GM12891 (cell line): ENCODE measurements around the gene TNFAIP2.
A peak's percentile ranks its signal among the peaks of the same experiment; 100 is the strongest.

ENCODE experiments used
- DNase-seq: peaks from one replicate; pipeline ENCODE4 v3.0.0; 2011; ENCODE audit warnings: low spot score; ENCODE audit not compliant: insufficient read length
- FAIRE-seq: peaks from 2 replicates; lab custom pipeline; 2011; peaks lifted over from hg19 to GRCh38; lab: Jason Lieb, UNC
- PAX5 ChIP-seq: IDR thresholded peaks from 2 replicates; pipeline ENCODE4 v1.6.1; 2011; ENCODE audit warnings: low read length, moderate library complexity, mild to moderate bottlenecking; ENCODE audit not compliant: insufficient read depth, severe bottlenecking
- POLR2A ChIP-seq: IDR thresholded peaks from 2 replicates; pipeline ENCODE4 v1.6.1; 2011; ENCODE audit warnings: low read depth, low read length, control low read depth
- POLR2AphosphoS5 ChIP-seq: IDR thresholded peaks from 2 replicates; pipeline ENCODE4 v1.6.1; 2011; ENCODE audit warnings: low read depth, low read length, control low read depth
- POU2F2 ChIP-seq: IDR thresholded peaks from 2 replicates; pipeline ENCODE4 v1.6.1; 2011; ENCODE audit warnings: low read depth, mild to moderate bottlenecking, control low read depth, low read length, moderate library complexity
- SPI1 ChIP-seq: IDR thresholded peaks from 2 replicates; pipeline ENCODE4 v1.6.1; 2011; ENCODE audit warnings: low read depth, low read length, control low read depth
- TAF1 ChIP-seq: IDR thresholded peaks from 2 replicates; pipeline ENCODE4 v1.6.1; 2011; ENCODE audit warnings: low read depth, low read length, control low read depth

TNFAIP2 gene

DNA sequence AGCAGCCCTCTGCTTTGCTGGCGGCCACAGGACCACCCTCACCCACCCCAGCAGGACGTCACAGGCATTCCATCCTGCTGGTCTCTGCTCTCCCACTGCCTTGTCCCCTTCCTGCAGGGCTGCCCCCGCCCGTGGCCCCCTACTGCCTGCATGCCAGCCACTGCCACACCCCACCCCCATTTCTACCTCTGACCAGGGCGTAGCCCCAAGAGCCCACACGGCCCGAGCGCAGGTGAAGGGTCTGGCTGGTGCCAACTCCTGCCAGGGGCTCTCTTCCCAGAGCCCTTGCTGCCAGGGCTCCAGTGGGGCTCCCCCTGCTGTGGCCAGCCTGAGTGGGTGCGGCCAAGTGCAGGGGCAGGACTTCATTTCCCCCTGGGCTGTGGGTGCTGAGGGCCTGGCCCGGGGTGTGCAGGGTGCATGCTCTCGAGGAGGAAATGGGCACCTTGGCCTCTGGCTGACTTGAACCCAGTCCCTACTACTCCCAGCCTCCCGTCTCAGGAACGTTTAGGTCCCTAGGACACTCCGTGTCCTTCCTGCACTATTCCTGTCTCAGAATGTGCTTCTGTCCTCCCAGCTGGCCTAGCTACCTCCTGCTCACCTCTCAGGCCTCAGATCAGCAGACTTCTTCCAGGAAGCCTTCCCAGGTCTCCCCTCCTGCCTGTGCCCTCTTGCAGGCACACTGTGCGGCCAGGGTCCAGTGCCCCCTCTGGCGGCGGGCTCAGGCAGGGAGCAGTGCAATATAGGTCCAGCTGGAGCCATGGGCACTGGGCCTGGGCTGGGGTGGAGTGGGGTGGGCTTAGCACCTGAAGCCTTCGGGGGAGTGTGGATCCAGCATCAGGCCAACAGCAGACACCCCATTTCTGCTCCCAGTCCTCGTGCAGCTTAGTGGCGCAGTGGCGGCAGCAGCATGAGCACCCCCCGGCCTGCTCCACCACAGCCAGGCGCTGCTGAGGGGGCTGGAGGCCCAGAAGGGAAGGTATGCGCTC lies 37.9 kb upstream of the TNFAIP2 start:
- DNase-seq = no peak
- FAIRE-seq = no peak
- TF ChIP-seq POU2F2 (no peak), POLR2AphosphoS5 (no peak), POLR2A (no peak)

DNA sequence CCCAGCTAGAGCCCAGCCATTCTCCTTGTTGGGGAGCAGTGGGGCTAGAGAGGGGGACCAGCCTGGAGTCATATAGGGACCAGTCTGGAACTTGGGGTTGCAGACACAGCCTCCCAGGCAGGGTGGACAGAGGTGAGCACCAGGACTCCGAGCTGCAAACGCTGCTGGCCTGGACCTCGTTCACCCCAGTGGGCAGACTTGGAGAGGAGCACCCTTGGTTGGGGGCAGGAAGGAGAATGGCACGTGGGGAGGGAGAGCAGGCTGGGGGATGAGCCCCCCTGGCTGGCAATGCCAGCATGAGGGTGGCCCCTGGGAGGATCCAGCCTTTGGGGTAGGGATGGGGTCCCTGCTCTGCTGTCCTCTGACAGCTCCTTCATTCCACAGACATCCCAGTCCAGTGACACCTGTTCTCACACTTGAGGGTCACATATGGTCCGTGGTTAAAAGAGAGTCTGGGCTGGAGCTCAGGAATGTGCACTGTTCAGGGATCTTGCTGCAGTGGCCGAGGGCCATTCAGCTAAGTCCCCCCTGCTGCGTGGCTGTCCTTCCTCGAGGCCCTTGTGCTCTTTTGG lies 36.4 kb upstream of the TNFAIP2 start:
- DNase-seq (no peak), FAIRE-seq (no peak)
- TF ChIP-seq POLR2A (no peak), PAX5 (no peak), POLR2AphosphoS5 (no peak), POU2F2 (no peak), TAF1 (no peak), SPI1 (no peak)

DNA sequence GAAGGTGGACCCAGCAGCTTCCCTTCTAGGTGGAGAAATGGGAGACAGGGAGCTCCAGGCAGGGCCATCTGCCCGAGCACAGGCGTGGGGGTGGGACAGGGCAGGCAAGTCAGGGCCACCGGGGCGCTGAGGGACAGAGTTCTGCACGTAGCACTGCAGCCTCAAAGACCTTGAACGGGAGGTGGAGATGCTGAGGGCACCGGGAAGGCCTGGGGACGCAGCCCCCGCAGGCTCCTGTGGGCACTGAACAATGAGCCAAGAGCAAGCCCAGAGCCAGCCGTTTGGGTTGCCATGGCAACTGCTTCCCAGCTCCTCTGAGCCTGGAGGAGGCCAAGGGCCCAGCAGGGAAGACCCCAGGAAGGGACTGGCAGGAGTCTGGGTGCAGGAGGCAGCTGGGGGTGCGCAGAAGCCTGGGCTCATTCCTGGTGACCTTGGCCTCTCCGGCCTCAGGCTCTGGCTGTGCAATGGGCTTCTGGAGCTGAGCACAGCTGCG lies 35.9 kb upstream of the TNFAIP2 start:
- FAIRE-seq (no peak), DNase-seq (no peak)
- TF ChIP-seq POLR2AphosphoS5 (no peak), POU2F2 (no peak), POLR2A (no peak)

DNA sequence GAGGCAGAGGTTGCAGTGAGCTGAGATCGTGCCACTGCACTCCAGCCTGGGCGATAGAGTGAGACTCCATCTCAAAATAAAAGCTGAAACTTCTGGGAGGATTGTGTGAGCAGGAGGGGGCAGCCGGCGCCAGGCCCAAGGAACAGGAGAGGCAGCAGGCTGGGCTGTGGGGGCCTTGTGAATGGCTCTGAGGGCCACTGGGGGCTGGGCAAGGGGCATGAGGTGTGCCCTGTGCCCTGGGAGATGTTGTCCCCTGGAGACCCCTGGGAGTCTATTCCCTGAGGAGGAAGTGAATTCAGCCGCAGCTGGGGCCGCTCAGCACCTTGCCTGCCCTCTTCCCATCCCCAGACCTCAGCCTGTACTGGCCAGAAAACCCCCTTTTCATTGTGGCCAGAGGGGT lies 34.3 kb upstream of the TNFAIP2 start:
- DNase-seq = no peak
- no peak for TF ChIP-seq SPI1
- no peak for TF ChIP-seq TAF1
- no peak for TF ChIP-seq POU2F2
- no peak for TF ChIP-seq POLR2A
- TF ChIP-seq POLR2AphosphoS5 = no peak
- TF ChIP-seq PAX5 = no peak
- FAIRE-seq = no peak

DNA sequence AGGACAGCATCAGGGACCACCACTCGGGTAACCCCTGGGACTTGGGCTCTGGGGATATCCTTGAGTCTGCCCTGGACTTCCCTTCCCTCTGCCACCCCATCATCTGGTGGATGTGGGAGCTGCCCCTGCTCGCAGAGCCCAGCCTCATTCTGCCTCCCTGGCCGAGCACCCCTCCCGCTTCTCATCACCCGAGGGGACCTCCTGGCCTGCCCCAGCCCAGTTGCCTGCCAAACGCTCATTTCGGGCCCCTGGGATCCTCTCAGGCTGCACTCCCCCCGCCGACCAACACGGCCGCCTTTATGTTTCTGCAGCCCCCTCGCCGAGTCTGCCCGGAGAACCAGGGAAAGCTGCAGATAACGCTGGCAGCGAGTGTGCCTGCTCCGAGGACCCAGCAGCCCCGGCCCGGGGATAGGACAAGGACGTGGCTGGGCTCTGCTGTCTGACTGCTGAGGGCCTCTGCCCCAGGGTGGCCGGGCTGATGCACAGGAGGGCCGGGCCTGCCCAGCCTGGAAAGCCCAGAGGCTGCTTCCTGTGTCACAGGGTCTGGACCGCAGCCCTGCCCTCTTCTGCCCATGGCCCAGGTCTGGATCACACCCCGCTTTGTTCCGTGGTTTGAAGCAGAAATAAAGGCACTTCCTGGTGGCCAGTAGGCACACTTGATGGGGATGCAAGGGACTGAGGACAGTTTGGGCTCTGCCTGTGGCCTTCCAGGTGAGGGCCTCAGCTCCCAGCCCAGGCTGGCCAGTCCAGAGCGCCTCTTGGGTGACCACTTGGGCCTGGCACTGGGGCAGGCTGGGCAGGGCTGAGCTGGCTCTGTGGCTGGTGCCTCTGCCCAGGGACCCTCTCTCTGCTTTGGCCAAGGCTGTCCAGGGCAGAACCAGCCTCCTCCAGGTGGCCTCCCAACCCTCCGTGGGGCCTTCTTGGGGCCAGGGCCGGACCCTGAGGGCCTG lies 33.6 kb upstream of the TNFAIP2 start:
- FAIRE-seq (no peak), DNase-seq (no peak)
- TF ChIP-seq TAF1 (no peak), POU2F2 (no peak), PAX5 (no peak), SPI1 (no peak), POLR2A (no peak), POLR2AphosphoS5 (no peak)

DNA sequence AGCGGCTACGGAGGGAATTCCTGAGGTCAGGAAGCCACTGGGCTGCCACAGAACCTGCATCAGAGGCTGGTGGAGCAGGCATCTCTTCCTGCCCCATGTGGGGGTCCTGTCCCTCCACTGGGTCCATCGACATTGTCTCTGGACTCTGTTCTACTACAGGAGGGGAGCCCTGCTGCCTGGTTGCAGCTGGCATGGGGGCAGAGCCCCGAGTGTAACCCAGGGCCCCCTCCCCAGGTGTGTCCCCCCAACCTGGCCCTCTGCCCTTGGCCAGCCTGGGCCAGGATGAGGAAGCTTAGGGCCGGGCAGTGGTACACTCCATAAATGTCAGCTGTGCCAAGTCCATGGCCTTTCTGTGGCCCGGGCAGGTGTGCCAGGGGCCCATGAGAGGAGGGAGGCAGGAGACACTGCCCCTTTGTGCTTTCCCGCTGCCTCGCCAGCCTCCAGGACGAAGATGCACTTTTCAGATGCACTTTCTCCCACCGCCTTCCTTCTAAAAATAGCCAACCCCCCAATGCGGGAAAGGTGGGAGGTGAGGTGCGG lies 32.7 kb upstream of the TNFAIP2 start:
- FAIRE-seq (no peak), DNase-seq (no peak)
- TF ChIP-seq TAF1 (no peak), POLR2A (no peak), PAX5 (no peak), SPI1 (no peak), POU2F2 (no peak), POLR2AphosphoS5 (no peak)

DNA sequence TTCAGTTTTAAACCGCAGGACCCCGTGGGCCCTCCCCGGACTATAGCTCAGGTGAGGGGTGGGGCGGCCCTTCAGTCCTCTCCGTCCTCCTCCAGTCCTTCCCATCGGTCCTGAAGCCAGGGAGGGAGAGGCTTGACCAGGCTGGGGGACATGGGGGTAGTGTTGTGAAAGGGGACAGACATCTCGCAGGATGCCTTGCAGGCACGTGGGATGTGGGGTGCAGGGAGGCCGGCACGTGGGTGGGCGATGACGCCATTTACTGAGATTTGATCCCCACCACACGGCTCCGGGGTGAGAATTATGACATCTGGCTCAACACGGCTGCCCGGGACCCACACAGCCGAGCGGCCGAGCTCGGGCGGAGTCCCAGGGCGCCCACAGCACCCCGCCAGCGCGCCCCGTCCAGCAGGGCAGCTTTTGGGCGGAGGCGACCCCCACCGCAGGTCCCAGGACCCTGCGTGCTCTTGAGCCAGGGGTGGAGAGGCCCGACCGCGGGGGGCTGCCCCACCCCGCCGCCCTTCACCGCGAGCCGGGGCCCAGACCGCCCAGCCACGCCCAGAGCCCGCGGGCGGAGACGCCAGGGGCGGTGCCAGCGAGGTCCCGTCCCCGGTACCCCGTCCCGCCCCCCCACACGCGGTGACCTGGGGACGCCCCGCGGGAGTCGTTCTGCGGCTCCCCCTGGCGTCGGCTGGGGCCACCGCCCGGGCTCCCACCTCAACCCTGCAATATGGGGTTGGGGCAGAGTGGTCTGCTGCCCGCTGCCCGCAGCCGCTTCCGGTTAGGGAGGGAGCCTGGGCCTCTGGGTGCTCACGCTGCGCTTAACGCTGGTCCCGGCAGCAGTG lies 32.0 kb upstream of the TNFAIP2 start:
- DNase-seq = peak; percentile 98

DNA sequence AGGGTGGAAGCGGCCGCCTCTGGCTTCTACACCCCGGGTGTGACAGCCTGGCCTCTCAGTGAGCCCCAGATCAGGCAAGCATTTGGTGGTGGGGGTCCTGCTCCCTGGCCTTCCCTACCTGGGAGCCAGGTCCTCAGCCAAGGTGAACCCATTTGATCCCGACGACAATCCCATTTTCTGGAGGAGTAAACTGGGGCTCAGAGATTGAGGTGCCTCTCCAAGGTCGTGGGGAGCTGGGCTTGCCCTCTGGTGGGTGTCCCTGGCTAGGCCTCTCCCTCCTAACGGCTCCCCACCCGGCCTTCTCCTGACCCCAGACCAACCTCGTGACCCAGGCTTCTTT lies 31.4 kb upstream of the TNFAIP2 start:
- FAIRE-seq (no peak), DNase-seq (no peak)
- TF ChIP-seq PAX5 (no peak), POLR2A (no peak), SPI1 (no peak), POU2F2 (no peak)

More for the DNA sequence above, 32.0 kb upstream of the TNFAIP2 start:
- peak; percentile 81 for FAIRE-seq
- TF ChIP-seq TAF1 = no peak

DNA sequence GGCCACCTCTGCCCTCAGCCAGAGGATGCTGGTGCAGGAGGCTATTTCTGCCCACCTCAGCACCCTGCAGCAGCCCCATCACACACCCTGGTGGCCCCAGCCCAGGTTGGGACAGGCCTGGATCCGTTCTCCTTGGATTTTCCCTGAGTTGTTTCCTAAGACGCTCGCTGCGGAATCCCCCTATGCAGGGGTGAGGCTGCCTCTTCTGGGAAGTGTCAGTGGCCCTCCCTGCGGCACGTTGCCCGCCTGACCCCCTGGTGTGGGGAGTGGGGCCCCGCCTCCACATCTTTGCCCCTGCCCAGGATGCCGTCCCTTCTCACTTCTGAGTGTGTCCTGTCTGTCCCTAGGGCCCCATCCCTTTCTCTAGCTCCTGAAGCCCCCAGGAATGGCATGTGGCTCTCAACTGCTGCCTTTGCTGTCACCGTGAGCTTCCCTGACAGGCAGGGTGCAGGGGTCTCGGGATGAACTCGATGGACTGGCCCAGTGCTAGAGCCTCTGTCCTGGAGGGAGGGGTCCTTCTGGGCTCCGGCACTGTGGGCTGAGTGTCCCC lies 29.3 kb upstream of the TNFAIP2 start:
- DNase-seq (no peak), FAIRE-seq (no peak)
- TF ChIP-seq TAF1 = no peak
- TF ChIP-seq PAX5 = no peak
- TF ChIP-seq SPI1 = no peak
- no peak for TF ChIP-seq POLR2AphosphoS5
- TF ChIP-seq POLR2A = no peak
- no peak for TF ChIP-seq POU2F2
